HG03064 (cell line): Measurements from ENCODE around the gene TLDC2.
"Not testable (repeated sequence)": the region's sequence is repeated elsewhere in the genome, so short reads cannot be mapped to it uniquely, and the experiment has no call there.

Experiments used
- ATAC-seq: cut with Tn5 transposase; IDR thresholded peaks from one replicate; pipeline ENCODE4 v1.9.1; 2021; ENCODE audit warnings: low read depth; ENCODE audit not compliant: unreplicated experiment

TLDC2 gene

GRCh38 chr20:36866681-36867495, 9.1 kb upstream of the TLDC2 start:
- no peak for ATAC-seq

- no peak for ATAC-seq
Measured at GRCh38 chr20:36871640-36872570, 4.0 kb upstream of the TLDC2 start.

GRCh38 chr20:36872852-36873251, 3.1 kb upstream of the TLDC2 start:
- no peak for ATAC-seq

- ATAC-seq: no peak
Measured at GRCh38 chr20:36873498-36874189, 2.3 kb upstream of the TLDC2 start.

GRCh38 chr20:36875093-36875492, 845 bp upstream of the TLDC2 start:
- ATAC-seq: not testable (repeated sequence)

- ATAC-seq: no peak
Measured at GRCh38 chr20:36876473-36876833, 515 bp downstream of the TLDC2 start.

GRCh38 chr20:36878941-36879340, 3.0 kb downstream of the TLDC2 start:
- ATAC-seq: no peak

- no peak for ATAC-seq
Measured at GRCh38 chr20:36880741-36881250, 4.9 kb downstream of the TLDC2 start.

GRCh38 chr20:36881331-36881730, 5.4 kb downstream of the TLDC2 start:
- ATAC-seq: no peak

GRCh38 chr20:36881888-36882287, 6.0 kb downstream of the TLDC2 start:
- ATAC-seq: no peak

DNA sequence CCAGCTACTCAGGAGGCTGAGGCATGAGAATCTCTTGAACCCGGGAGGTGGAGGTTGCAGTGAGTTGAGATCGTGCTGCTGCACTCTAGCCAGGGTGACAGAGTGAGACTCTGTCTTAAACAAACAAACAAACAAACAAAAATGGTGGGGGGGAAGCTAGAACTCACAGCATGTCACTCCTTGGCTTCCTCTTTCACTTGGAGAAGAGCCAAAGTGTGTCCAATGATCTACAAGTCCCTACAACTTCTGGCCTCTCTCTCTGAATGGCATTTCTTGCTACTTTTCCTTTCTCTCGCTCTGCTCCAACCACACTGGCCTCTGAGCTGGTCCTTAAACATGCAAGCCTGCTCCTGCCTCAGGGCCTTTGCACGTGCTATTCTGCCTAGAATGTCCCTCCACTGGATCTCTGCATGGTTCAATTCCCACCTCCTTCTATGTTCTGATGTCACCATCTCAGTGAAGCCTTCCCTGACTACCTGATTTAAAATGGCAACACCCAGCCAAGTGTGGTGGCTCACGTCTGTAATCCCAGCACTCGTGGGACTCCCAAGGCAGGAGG, 8.1 kb downstream of the TLDC2 start:
- ATAC-seq: no peak

DNA sequence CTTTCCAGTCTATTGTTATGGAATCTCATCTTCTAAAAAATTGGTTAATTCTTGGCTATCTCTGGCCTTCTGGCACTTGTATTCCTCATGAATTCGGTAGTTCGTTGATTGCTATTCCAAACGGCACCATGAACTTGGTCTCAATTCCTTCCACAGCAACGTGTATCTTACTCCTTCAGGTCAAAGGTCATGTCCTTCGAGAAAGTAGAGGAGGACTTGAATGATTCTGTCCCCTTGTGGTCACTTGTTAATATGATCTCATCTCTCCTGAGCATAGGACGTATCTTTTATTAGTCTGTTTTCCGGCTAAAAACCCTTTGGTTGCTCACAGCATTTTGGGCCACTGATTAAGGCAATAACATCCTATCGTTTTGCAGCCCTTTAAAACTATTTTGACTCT, 9.4 kb downstream of the TLDC2 start:
- no peak for ATAC-seq

- ATAC-seq: no peak
Measured at GRCh38 chr20:36886859-36887751, 11.2 kb downstream of the TLDC2 start.

DNA sequence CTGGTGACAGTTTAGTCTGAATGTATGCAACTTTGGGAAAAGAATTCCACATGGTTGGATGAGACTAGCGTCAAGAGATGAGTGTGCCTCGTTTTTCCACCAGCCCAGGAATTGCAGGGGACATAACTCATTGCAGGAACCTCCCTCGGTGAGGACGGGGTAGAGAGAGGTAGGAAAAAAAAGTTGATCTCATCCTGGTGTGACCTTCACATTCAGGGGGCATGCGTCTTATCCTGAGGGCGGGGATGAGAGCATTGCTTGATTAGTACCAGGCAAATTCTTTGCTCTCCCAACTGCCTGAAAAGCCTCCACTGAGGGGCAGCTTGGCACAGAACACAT, 11.8 kb downstream of the TLDC2 start:
- ATAC-seq: no peak

- ATAC-seq: no peak
Measured at GRCh38 chr20:36888880-36889516, 13.1 kb downstream of the TLDC2 start.

DNA sequence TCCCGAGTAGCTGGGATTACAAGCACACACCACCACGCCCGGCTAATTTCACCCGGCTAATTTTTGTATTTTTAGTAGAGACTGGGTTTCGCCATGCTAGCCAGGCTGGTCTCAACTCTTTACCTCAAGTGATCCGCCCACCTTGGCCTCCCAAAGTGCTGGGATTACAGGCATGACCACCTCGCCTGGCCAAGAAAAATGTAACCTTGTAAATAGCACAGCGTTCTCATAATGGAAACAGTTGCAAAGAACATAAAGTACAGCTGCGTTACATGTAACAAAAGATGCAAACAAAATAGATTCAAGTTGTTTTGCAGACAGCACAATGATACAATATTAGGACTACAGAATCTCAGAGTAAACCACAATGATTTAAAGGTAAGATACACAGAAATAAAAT, 14.6 kb downstream of the TLDC2 start:
- no peak for ATAC-seq

GRCh38 chr20:36891211-36891610, 15.3 kb downstream of the TLDC2 start:
- ATAC-seq: no peak

- ATAC-seq: no peak
Measured at GRCh38 chr20:36893801-36894200, 17.9 kb downstream of the TLDC2 start.

GRCh38 chr20:36895036-36895435, 19.1 kb downstream of the TLDC2 start:
- ATAC-seq: no peak
